K562 (cell line): ENCODE measurements around the gene FAM174B. TPM values are rescaled to one million over a fixed set of nuclear protein-coding genes. Genes with fewer than 3 reads are reported as not detected.

Experiments
- ATAC-seq: fragments of 200-7000 bp; cut with Tn5 transposase; 3 replicates; pipeline ENCODE4 v1.9.1; 2020; ENCODE audit warnings: moderate library complexity
- BruUV-seq: library from RNA; stranded (reverse); fragments of 400-500 nt; replicated peaks from 2 replicates; lab custom pipeline; 2021; lab: Mats Ljungman, UMichigan
- CTCF ChIA-PET: fragments of 300-600 bp; formaldehyde crosslinking; extraction: SDS; loops from one replicate; lab custom pipeline; 2021; ENCODE audit warnings: low intra/inter-chr PET ratio; lab: Yijun Ruan, JAX
- POLR2A ChIA-PET: fragments of 300-600, 350-650 bp; sonication (Branson Sonifier 250); formaldehyde crosslinking; extraction: SDS; loops from one replicate; lab custom pipeline; 2021; ENCODE audit warnings: antibody characterized with exemption, inconsistent platforms; lab: Yijun Ruan, JAX
- DNase-seq, 4 experiments: peaks; one replicate each; pipeline versions ENCODE4 v3.0.0 to v3.0.0-alpha.2; 2011 to 2018; ENCODE audit warnings: low spot score in 3 of 4, mixed read lengths in 3 of 4; ENCODE audit errors: extremely low read depth in 1 of 4
- FAIRE-seq: peaks from 2 replicates; lab custom pipeline; 2011; peaks lifted over from hg19 to GRCh38; lab: Jason Lieb, UNC
- H2AFZ ChIP-seq: 2 replicates; pipeline ENCODE4 v1.6.0; 2011; ENCODE audit warnings: low read depth, low read length, control low read depth, inconsistent platforms
- H3K27ac ChIP-seq: fragments of 200-600 bp; 3 replicates; pipeline ENCODE4 v1.8.0; 2011; ENCODE audit warnings: low read depth, mild to moderate bottlenecking, control low read depth, inconsistent platforms, low read length, moderate library complexity, mixed read lengths; ENCODE audit errors: extremely low read depth
- H3K27me3 ChIP-seq, 2 experiments: fragments of 300-600 bp in 1 of 2; 2 replicates in 1 of 2; 3 replicates in 1 of 2; pipeline versions ENCODE4 v1.6.0 to v1.8.0; 2011; ENCODE audit warnings: inconsistent platforms in 2 of 2, low read length in 2 of 2, mild to moderate bottlenecking in 1 of 2, mixed read lengths in 1 of 2, moderate library complexity in 1 of 2; ENCODE audit not compliant: control insufficient read depth in 2 of 2, insufficient read depth in 2 of 2
- H3K36me3 ChIP-seq: fragments of 300-600 bp; 3 replicates; pipeline ENCODE4 v1.8.0; 2011; ENCODE audit warnings: mild to moderate bottlenecking, low read length, inconsistent platforms; ENCODE audit not compliant: control insufficient read depth, insufficient read depth
- H3K4me1 ChIP-seq, 2 experiments: fragments of 200-600 bp in 1 of 2; replicated peaks in 1 of 2; 2 replicates in 1 of 2; 3 replicates in 1 of 2; pipeline versions ENCODE4 v1.5.1 to v1.8.0; 2011; ENCODE audit warnings: inconsistent platforms in 2 of 2, low read length in 2 of 2, mild to moderate bottlenecking in 1 of 2, mixed read lengths in 1 of 2, moderate library complexity in 1 of 2; ENCODE audit not compliant: control insufficient read depth in 2 of 2, insufficient read depth in 2 of 2
- H3K4me2 ChIP-seq: 2 replicates; pipeline ENCODE4 v1.6.1; 2011; ENCODE audit warnings: low read length, control low read depth, inconsistent platforms, mixed read lengths; ENCODE audit not compliant: insufficient read depth
- H3K4me3 ChIP-seq: fragments of 200-600 bp; sonication (generic), shearing (Covaris generic); 2 replicates; pipeline ENCODE4 v1.5.1; 2016; ENCODE audit warnings: control low read depth, inconsistent platforms
- H3K79me2 ChIP-seq: fragments of 200-600 bp; 3 replicates; pipeline ENCODE4 v1.8.0; 2011; ENCODE audit warnings: low read length, inconsistent platforms; ENCODE audit not compliant: control insufficient read depth, insufficient read depth
- H3K9ac ChIP-seq, 2 experiments: 2 replicates each; pipeline versions ENCODE4 v1.6.0 to v1.6.1; 2011; ENCODE audit warnings: low read depth in 2 of 2, low read length in 2 of 2, control low read depth in 1 of 2, inconsistent platforms in 1 of 2, mild to moderate bottlenecking in 1 of 2, mixed read lengths in 1 of 2; ENCODE audit not compliant: insufficient read depth in 1 of 2
- H3K9me1 ChIP-seq: one replicate; pipeline ENCODE4 v1.6.0; 2011; ENCODE audit warnings: inconsistent platforms, mild to moderate bottlenecking, low read length, moderate library complexity; ENCODE audit not compliant: control insufficient read depth, insufficient read depth
- H3K9me3 ChIP-seq: replicated peaks from 2 replicates; pipeline ENCODE4 v1.5.1; 2011; ENCODE audit warnings: low read depth, low read length, inconsistent platforms; ENCODE audit not compliant: control insufficient read depth, insufficient read depth
- H4K20me1 ChIP-seq: replicated peaks from 2 replicates; pipeline ENCODE4 v1.6.1; 2011; ENCODE audit warnings: low read length, inconsistent platforms, mixed read lengths; ENCODE audit not compliant: control insufficient read depth, insufficient read depth
- FOXA3 ChIP-seq, 2 experiments: fragments of 450-650 bp in 1 of 2; sonication (generic) in 1 of 2; formaldehyde crosslinking; IDR thresholded peaks in 1 of 2; conservative IDR thresholded peaks in 1 of 2; 2 replicates each; pipeline versions ENCODE4 v1.4.0 to v1.8.0; 2020 to 2022; ENCODE audit warnings: mild to moderate bottlenecking in 2 of 2, missing genetic modification reagents in 1 of 2
- ILF3 ChIP-seq: fragments of 450-650 bp; IDR thresholded peaks from 2 replicates; pipeline ENCODE4 v1.6.1; 2018; ENCODE audit warnings: antibody characterized with exemption, mild to moderate bottlenecking, moderate library complexity, borderline replicate concordance
- IRF1 ChIP-seq: sonication (generic); formaldehyde crosslinking; IDR thresholded peaks from 2 replicates; pipeline ENCODE4 v1.8.0; 2022; ENCODE audit warnings: missing genetic modification reagents, mild to moderate bottlenecking, borderline replicate concordance
- MTF1 ChIP-seq: fragments of 250-450 bp; sonication (Bioruptor Pico); IDR thresholded peaks from 2 replicates; pipeline ENCODE4 v1.9.0; 2021; ENCODE audit warnings: moderate library complexity, mild to moderate bottlenecking, inconsistent platforms, borderline replicate concordance
- NCOA6 ChIP-seq: fragments of 450-650 bp; IDR thresholded peaks from 2 replicates; pipeline ENCODE4 v1.6.1; 2017; ENCODE audit warnings: mild to moderate bottlenecking
- RAD51 ChIP-seq: fragments of 450-650 bp; IDR thresholded peaks from 2 replicates; pipeline ENCODE4 v1.7.1; 2016; ENCODE audit warnings: low read depth, mild to moderate bottlenecking, borderline replicate concordance
- XRCC3 ChIP-seq: fragments of 450-650 bp; IDR thresholded peaks from 2 replicates; pipeline ENCODE4 v1.6.1; 2017; ENCODE audit warnings: mild to moderate bottlenecking, moderate library complexity
- WGBS: fragments of 100-300 bp; shearing (Covaris generic); methylation state at CpG from one replicate; pipeline ENCODE4 v1.1.6; 2016; ENCODE audit warnings: low coverage, mixed read lengths; ENCODE audit not compliant: insufficient coverage; ENCODE audit errors: missing lambda C conversion rate; 5-methylcytosine and 5-hydroxymethylcytosine counted together
- in situ Hi-C: fragments of 300-500 bp; cut with MboI; formaldehyde crosslinking; loops from 4 replicates; pipeline ENCODE4 v1.15.0; 2018; ENCODE audit warnings: inconsistent platforms, mixed read lengths
- intact Hi-C: fragments of 100-400 bp; cut with micrococcal nuclease; formaldehyde crosslinking; loops from 2 replicates; pipeline ENCODE4 v1.14.2; 2022
- polyA plus RNA-seq, 8 experiments: library from polyadenylated mRNA; depleted of rRNA in 4 of 8; stranded (reverse) in 5 of 8; unstranded in 3 of 8; fragments of >200 nt; fragmentation: Nextera tagmentation in 2 of 8; fragmentation: Illumina TruSeq in 1 of 8; extraction: Ambion mirVana in 2 of 8; extraction: Trizol in 1 of 8; gene quantifications; 2 replicates each; pipeline versions ENCODE4 v1.2.1 to v1.2.3, GENCODE V29; 2011 to 2014; ENCODE audit warnings: inconsistent platforms in 1 of 8, missing spikeins in 1 of 8
- total RNA-seq, 7 experiments: library from RNA; depleted of rRNA in 6 of 7; stranded (reverse); fragments of >200 nt in 6 of 7; fragmentation: Illumina TruSeq in 2 of 7; extraction: Trizol in 2 of 7; gene quantifications; 2 replicates each; pipeline versions ENCODE4 v1.2.1 to v1.2.3, GENCODE V29; 2011 to 2021; ENCODE audit warnings: low replicate concordance in 1 of 7
- TF ChIP-seq, protein P1 (sequence below): sonication (generic); formaldehyde crosslinking; IDR thresholded peaks from 2 replicates; pipeline ENCODE4 v1.8.0; 2022; ENCODE audit warnings: missing genetic modification reagents, mild to moderate bottlenecking, moderate library complexity, borderline replicate concordance
- TF ChIP-seq, protein P2 (sequence below): fragments of 250-450 bp; sonication (Bioruptor Pico); IDR thresholded peaks from 2 replicates; pipeline ENCODE4 v1.8.0; 2021; ENCODE audit warnings: moderate library complexity, mild to moderate bottlenecking, inconsistent platforms
- TF ChIP-seq, protein P3 (sequence below): fragments of 250-450 bp; sonication (Bioruptor Pico); IDR thresholded peaks from 2 replicates; pipeline ENCODE4 v1.8.0; 2022; ENCODE audit warnings: moderate library complexity, mild to moderate bottlenecking, inconsistent platforms

Gene FAM174B
- total and polyA plus RNA-seq, 9 of the 15 experiments (the other 6 are each of a cell fraction or from before 2014, with no cell fraction given), result 0.39 to 2.7 (median 1.9) TPM; not detected in 1

DNA sequence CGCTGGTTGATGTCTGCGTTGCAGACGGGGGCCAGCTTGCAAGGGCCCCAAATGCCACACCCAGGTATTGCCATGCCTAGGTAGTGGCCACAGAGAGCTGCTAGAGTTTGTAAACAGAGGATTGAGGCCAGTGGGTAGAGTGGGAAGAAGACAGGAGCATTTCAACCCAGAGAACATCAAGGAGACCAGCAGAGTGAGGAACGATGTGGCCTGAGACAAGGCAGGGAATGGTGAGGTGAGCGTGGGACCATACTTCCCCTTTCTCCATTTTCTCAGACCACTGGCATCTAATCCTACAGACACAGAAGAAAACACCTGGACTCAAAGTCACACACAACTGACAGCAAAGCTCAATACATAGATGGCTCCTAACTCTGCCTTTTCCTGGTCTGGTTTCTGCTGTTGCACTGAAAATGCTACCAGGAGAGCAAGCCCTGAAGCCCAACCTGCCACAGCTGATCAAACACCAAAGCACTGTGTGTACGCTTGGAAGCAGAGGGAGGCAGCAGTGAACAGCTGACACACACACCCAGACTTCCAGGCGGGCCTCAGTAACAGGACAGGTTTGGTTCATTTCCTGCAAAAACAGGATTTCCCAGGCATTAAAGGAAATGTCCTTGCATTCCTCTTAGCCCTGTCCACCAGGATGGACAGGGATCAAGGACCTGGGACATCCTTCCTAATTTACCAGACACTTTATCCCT is 1.6 kb downstream of the FAM174B start:
- Histone ChIP-seq H3K9ac (no peak overlapping the region), H3K27ac (no peak overlapping the region), H3K4me2 (no peak overlapping the region), H4K20me1 (no peaks in the 10 kb centered on the region; the same call in 1 of the 2 replicates), H3K9me1 (no peaks in the 10 kb centered on the region), H3K27me3 (peaks cover 19 to 60% of the 10 kb centered on the region in 2 experiments), H3K9me3 (peaks cover 3% of the 10 kb centered on the region; the same call in 1 of the 2 replicates), H3K4me3 (no peak overlapping the region), H3K36me3 (no peaks in the 10 kb centered on the region), H3K79me2 (no peaks in the 10 kb centered on the region), H2AFZ (no peak overlapping the region), H3K4me1 (peaks cover 0 to 10% of the 10 kb centered on the region in 2 experiments; a peak in 2 of 5 replicates)
- FAIRE-seq, result no peak
- ChIA-PET POLR2A (interaction anchor here (1.0 to 1.6 kb wide), 2 partner anchors 9 to 11 kb away, joined by 3 read pairs; no protein-coding TSS in a partner anchor), CTCF (no interaction called here)
- DNase-seq, result no peak
- ATAC-seq, result peak; percentile 67; the same call in 2 of the 3 replicates
- in situ Hi-C loops, result no loop called here
- BruUV-seq, result no TSS peak
- intact Hi-C loops, result no loop called here
- WGBS, result 5% methylated on average over 7 of the region's 7 CpGs
- TF ChIP-seq, protein P1, sequence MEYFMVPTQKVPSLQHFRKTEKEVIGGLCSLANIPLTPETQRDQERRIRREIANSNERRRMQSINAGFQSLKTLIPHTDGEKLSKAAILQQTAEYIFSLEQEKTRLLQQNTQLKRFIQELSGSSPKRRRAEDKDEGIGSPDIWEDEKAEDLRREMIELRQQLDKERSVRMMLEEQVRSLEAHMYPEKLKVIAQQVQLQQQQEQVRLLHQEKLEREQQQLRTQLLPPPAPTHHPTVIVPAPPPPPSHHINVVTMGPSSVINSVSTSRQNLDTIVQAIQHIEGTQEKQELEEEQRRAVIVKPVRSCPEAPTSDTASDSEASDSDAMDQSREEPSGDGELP (CRISPR knock-in tag), result peak; percentile 22; the same call in 1 of the 2 replicates
- no peak for TF ChIP-seq ILF3
- TF ChIP-seq RAD51, result no peak
- TF ChIP-seq, protein P2, sequence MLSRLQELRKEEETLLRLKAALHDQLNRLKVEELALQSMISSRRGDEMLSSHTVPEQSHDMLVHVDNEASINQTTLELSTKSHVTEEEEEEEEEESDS (CRISPR knock-in tag), result no peak
- TF ChIP-seq NCOA6, result no peak
- TF ChIP-seq IRF1, result no peak
- TF ChIP-seq XRCC3, result no peak
- TF ChIP-seq FOXA3 (CRISPR knock-in tag; conservative IDR thresholded peaks at IDR 0.05 in 1 of 2, IDR thresholded peaks at IDR 0.05 in 1 of 2), result peak in 1 of 2 experiments; percentile 42; a peak in 1 of 4 replicates
- no peak for TF ChIP-seq MTF1
- TF ChIP-seq, protein P3, sequence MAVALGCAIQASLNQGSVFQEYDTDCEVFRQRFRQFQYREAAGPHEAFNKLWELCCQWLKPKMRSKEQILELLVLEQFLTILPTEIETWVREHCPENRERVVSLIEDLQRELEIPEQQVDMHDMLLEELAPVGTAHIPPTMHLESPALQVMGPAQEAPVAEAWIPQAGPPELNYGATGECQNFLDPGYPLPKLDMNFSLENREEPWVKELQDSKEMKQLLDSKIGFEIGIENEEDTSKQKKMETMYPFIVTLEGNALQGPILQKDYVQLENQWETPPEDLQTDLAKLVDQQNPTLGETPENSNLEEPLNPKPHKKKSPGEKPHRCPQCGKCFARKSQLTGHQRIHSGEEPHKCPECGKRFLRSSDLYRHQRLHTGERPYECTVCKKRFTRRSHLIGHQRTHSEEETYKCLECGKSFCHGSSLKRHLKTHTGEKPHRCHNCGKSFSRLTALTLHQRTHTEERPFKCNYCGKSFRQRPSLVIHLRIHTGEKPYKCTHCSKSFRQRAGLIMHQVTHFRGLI (CRISPR knock-in tag), result no peak
